Esophagus mucosa (tissue), 1 donor: Measurements from ENCODE around the gene HPN. TPM values are rescaled to one million over a fixed set of nuclear protein-coding genes. Genes with fewer than 3 reads are reported as not detected.
"Not testable (repeated sequence)": the region's sequence is repeated elsewhere in the genome, so short reads cannot be mapped to it uniquely, and the experiment has no call there.

Source experiments
- ATAC-seq: fragments of 200-7000 bp; cut with Tn5 transposase; one replicate; pipeline ENCODE4 v1.9.1; 2020
- total RNA-seq: library from RNA; stranded (reverse); gene quantifications from one replicate; pipeline ENCODE4 v1.2.4, GENCODE V29; 2023
- donor health status: DM: yes; HTN: yes; CAD: no.

Gene HPN
- not detected for total RNA-seq

DNA sequence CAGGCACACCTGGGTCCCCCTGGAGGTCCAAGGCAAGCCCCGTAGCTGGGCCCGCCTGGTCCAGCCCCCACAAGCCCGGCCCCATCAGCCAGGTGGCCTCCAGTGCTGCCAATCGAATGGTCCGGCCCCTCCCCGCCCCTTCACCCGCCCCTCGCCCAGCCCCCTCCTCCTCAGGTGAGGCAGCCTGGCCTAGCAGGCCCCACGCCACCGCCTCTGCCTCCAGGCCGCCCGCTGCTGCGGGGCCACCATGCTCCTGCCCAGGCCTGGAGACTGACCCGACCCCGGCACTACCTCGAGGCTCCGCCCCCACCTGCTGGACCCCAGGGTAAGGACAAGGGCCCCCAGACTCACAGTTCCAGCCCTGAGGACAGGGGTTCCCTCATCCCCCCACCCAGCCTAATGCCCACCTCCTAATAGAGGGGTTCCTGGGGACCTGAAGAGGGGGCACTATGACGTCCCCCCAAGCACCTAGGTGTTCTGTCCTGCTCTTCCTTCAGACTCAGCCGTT, at the start of gene HPN:
TSS of gene HPN (plus strand) at position 174 of the 508 bp plus-strand sequence. CDS start 786 bp downstream, outside the sequence.
- ATAC-seq, result no peak

- not testable (repeated sequence) for ATAC-seq
Measured at GRCh38 chr19:34992582-34992981, 48.9 kb upstream of the HPN start.

DNA sequence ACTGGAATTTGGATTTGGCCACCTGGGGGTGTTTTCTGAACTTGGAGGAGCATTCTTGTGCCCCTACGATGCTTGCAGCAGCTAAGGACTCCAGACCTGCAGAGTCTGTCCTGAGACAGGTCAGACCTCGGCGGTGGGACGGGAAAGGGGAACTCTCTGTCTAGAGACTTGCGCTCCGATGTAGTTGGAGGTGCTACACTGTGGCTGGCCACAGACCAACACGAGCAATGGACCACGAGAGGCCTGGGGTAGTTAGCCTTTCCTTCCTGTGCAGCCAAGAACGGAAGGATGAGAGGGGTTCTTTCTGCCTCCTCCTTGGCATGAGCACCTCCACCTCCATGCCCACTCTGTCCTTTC, 47.3 kb upstream of the HPN start:
- peak; percentile 9 for ATAC-seq

DNA sequence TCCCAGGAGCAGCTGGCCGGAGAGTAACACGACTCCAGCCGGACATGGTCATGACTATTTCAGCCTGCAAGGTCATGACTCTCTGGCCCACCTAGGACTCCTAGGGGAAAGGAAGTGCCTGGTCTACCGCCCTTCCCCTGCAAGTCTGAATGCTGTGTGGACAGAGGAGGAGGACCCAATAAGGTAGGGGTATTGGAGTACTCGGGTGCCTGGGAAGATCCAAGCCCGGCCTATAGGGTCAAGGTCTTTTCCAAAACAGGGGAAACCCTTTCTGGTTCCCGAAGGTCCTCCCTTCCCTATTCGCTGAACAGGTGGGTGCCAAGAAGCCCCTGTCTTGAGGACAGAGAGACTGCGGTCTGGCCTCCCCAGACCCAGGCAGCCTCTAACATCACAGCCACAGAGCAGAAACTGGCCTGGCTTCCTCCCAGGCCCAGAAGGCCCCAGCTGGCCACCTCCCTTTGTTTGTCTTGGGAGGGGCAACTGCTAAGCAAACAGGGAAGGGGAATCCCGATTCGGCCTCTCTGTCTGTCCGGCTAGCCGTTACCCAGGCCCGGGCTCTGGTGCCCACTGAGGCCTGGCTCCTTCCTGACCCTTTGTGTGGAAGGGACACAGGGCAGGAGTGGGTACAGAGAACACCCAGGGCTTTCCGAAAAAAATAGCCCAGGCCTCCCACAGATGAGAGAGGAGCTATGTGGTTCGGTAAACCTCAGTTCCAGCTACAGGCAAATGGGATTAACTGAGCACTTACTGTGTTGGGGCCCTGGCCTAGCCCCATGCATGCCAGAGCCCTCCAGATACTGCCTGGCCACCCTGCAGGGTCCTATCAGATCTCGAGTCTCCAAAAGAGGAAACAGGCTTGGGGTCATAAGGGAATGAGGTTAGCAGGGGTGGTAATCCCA, 46.6 kb upstream of the HPN start:
- ATAC-seq, result peak; percentile 23

DNA sequence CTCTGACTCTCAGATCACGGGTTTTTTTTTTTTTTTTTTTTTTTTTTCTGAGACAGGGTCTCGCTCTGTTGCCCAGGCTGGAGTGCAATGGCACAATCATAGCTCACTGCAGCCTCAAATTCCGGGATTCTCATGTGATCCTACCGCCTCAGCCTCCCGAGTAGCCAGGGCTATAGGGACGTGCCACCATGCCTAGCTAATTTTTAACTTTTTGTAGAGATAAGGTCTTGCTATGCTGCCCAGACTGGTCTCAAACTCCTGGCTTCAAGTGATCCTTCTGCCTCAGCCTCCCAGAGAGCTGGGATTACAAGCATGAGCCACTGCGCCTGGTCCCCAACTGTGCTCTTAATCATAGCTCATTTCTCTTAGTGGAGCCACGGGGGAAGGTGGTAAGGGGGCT, 46.0 kb upstream of the HPN start:
- ATAC-seq, result no peak

GRCh38 chr19:34997071-34997617, 44.4 kb upstream of the HPN start:
- no peak for ATAC-seq

DNA sequence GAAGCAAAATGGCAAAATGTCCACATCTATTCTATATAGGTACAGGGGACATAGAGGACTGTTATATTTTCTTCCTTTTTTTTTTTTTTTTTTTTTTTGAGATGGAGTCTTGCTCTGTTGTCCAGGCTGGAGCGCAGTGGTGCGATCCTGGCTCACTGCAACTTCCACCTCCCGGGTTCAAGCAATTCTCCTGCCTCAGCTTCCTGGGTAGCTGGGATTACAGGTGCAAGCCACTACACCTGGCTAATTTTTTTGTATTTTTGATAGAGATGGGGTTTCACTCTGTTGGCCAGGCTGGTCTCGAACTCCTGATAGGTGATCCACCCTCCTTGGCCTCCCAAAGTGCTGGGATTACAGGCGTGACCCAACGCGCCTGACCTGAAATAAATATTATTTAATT, 43.3 kb upstream of the HPN start:
- not testable (repeated sequence) for ATAC-seq

GRCh38 chr19:34998777-34999497, 42.6 kb upstream of the HPN start:
- no peak for ATAC-seq

GRCh38 chr19:34999498-35000337, 41.8 kb upstream of the HPN start, which contains the start of gene GRAMD1A:
Gene GRAMD1A (plus strand): TSS chr19:35000323. CDS start chr19:35000479, 156 bp downstream.
- ATAC-seq, result peak; percentile 81

GRCh38 chr19:35000338-35000646, 41.2 kb upstream of the HPN start:
- ATAC-seq, result no peak

DNA sequence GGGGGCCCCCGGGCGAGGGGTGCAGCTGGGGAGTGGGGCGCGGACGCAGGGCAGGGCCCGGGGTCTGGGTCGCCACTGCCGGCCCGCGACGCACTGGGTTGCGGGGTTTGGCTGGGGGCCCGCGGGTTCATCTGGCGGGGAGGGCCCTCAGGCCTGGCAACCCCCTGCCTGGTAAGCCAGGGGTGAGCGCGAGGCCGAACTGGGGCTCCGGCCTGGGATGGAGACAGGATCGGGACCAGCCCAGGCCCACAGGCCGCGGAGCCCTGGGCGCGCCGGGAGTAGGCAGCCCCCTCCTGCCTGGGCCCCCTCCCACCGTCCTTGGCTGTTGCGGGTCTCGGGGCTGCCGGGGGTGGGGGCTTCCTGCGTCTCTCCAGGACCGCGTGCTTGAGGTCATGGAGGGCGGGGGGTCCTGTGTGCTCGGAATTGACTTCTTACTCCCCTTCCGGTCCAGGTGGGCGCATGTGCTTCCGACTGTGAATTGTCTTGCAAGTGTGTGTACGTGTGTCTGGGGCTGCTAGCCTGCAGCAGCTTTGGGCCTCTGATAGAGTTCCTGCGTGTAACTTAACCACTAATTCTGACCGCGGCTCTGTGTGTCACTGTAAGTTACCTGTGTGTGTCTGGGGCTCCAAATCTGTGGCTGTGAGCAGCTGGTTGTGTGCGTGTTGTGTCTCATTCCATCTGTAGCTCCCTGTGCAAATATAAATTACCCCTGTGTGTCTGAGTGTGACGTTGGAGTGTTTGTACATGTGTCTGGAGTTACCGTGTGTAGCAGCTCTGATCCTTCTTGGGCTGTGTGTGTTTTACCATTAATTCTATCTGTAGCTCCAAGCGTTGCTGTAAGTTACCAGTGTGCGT, 40.6 kb upstream of the HPN start:
- peak; percentile 7 for ATAC-seq

- ATAC-seq, result no peak
Measured at GRCh38 chr19:35002037-35002535, 39.4 kb upstream of the HPN start.

DNA sequence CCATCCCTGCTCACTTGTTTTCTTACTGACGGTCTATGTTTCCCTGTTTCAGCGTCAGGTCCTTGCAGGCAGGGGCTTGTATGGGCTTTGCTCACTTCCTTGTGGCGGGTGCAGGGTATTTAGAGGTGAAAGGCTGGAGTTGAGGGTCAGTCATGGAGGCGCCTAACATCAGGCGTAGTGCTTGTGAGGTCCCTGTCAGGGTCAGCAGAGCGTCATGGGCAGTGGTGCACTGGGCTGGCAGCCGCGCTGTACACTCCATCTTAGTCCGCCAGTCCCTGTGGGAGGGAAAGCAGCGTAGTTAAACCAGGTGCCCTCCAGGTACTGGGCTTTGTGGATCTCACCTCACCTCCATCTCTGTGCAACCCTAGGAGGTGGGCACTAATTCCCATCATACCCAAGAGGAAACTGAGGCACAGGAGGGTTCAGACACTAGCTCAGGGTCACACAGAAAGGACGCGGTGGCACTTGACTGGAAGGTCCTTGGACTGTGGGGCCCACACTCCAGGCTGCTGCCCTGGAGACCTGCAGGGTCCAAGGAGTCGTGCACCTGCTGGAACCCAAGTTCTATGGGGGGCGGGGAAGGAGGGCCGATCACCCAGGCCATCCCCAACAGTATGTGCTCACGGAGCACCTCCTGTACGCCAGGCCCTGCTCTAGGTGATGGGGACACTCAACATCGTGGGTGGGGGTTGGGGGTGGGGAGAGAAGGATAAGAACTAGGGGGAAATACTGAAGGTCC, 36.8 kb upstream of the HPN start:
- ATAC-seq, result no peak

GRCh38 chr19:35005256-35005977, 36.1 kb upstream of the HPN start:
- ATAC-seq, result no peak

DNA sequence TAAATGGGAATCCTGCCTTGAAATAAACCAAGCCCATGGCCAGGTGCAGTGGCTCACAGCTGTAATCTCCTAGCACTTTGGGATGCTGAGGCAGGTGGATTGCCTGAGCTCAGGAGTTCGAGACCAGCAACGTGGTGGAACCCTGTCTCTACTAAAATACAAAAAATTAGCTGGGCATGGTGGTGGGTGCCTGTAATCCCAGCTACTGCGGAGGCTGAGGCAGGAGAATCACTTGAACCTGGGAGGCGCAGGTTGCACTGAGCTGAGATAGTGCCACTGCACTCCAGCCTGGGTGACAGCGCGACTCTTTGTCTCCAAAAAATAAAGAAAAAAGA, 35.5 kb upstream of the HPN start:
- ATAC-seq, result not testable (repeated sequence)

DNA sequence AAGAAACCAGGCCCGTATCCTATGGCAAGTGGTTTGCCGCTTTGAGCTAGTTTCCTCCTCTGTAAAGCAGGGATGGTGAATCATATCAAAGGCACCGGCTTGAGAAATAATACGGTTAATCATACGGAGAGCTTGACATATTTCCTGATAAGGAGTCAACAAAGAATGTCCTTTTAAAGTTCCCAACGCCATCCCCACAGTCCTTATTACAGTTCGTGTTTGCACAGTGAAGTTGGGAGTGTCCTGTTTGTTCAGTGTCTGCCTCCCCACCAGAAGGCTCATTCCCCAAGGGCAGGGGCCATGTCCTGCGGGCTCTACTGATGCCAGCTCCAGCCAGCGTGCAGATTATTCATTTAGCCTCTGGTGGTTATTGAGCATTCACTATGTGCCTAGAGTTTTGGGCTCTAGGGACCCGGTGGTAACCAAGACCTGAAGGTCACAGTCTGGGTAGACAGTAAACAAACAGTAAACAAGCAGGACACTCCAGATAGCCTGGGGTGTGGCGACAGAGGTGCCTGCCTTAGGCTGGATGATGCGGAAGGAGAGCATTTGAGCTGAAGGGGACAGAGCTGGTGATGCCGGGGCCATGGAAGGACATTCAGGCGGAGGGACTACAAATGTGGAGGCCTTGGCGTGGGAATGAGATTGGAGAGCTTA, 35.1 kb upstream of the HPN start:
- peak; percentile 39 for ATAC-seq

DNA sequence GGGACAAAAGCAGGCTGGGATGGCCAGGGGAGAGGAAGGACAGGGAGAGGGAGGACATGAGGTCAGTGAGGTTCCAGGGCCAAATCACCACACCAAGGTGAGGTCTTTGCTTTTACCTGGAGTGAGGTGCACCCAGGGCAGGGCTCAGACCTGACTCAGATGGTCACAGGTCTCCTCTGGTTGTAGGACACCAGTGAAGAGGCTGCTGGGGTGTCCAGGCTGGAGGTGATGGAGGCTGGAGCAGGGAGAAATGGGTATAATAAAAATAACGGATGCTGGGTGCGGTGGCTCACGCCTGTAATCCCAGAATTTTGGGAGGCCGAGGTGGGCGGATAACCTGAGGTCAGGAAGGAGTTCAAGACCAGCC, 34.5 kb upstream of the HPN start:
- ATAC-seq, result no peak

- not testable (repeated sequence) for ATAC-seq
Measured at GRCh38 chr19:35007427-35007826, 34.1 kb upstream of the HPN start.

DNA sequence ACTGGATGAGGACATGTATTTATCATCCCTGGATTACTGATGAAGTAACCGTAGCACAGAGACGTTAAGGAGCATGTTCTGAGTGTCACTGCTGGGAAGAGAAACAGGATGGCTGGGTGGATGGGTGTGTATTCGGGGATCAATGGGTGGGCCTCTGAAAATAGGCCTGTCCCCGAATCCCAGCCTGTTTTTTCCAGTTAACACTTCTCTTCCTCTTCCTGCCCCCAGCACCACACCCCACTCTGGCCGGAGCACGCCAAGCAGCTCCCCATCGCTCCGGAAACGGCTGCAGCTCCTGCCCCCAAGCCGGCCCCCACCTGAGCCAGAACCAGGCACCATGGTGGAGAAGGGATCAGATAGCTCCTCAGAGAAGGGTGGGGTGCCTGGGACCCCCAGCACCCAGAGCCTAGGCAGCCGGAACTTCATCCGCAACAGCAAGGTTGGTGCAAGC, 32.6 kb upstream of the HPN start:
- no peak for ATAC-seq
